Measurements from ENCODE around the gene RBM8A. TPM values are rescaled to one million over a fixed set of nuclear protein-coding genes. Genes with fewer than 3 reads are reported as not detected.

Gene RBM8A
- total and polyA plus RNA-seq, 4 donors = 48.8 to 66.2 (median 57.5) TPM

DNA sequence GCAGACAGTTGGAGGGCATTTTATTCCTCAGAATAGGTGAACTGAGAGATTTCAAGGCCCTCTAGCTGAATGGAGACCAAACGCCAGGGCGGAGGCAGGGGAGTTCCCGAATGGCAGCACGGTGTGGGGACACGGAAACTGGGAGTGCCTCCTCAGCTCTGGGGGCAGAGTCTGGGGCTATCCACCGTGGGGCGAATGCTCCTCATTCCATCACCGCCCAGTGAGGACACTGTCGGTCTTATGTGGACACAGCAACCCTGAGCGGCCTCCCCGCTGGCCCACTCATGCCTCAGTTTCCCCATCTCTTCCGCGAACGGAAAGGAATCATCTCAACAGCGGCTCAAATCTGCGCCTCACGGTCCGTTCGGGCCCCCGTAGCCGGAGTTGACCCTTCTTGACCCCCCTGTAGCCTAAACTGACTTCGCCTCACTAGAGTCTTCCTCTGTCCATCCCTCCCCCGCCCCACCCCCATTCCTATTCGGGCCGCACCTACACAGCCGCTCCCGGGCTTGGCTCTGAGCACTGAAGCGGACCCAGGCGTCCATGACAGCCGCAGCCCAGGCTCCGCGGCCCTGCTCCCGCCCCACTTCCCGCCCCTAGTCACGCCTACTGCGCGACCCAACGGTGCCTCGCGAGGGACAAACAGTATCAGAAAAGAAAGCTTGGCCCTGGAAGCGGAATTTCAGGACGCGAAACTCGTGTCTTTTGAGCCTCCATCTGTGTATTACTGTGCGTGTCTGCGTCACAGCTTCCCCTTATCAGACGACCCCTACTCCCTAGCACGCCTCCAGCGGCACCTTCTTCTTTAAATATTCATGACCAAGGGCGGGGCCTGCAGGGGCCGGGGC, 8.9 kb downstream of the RBM8A start, which contains the start of gene PEX11B:
TSS of gene PEX11B (minus strand) at position 574 of the 848 bp plus-strand sequence. CDS start at position 545, 29 bp downstream.
- no peaks in the 10 kb centered on the region for H3K27me3 ChIP-seq (ENCODE audit: control insufficient read depth in 4 of 4, insufficient read depth in 4 of 4, low read length in 3 of 4)
- under 1% methylated on average over 51 of the region's 51 CpGs for WGBS
- TF ChIP-seq NR2F2 (IDR thresholded peaks at IDR 0.05) = peak; percentile 81
- TF ChIP-seq JUND (IDR thresholded peaks at IDR 0.05) = peak in 1 of 2 donors; percentile 46
- peak; percentile 63 for TF ChIP-seq SP1 (IDR thresholded peaks at IDR 0.05)
- TF ChIP-seq, protein P1, sequence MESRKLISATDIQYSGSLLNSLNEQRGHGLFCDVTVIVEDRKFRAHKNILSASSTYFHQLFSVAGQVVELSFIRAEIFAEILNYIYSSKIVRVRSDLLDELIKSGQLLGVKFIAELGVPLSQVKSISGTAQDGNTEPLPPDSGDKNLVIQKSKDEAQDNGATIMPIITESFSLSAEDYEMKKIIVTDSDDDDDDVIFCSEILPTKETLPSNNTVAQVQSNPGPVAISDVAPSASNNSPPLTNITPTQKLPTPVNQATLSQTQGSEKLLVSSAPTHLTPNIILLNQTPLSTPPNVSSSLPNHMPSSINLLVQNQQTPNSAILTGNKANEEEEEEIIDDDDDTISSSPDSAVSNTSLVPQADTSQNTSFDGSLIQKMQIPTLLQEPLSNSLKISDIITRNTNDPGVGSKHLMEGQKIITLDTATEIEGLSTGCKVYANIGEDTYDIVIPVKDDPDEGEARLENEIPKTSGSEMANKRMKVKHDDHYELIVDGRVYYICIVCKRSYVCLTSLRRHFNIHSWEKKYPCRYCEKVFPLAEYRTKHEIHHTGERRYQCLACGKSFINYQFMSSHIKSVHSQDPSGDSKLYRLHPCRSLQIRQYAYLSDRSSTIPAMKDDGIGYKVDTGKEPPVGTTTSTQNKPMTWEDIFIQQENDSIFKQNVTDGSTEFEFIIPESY (IDR thresholded peaks at IDR 0.05) = peak; percentile 98
- peak in 1 of 2 donors; percentile 66 for TF ChIP-seq GABPA (IDR thresholded peaks at IDR 0.05 in 1 of 2, conservative IDR thresholded peaks at IDR 0.05 in 1 of 2)
- TF ChIP-seq, protein P2, sequence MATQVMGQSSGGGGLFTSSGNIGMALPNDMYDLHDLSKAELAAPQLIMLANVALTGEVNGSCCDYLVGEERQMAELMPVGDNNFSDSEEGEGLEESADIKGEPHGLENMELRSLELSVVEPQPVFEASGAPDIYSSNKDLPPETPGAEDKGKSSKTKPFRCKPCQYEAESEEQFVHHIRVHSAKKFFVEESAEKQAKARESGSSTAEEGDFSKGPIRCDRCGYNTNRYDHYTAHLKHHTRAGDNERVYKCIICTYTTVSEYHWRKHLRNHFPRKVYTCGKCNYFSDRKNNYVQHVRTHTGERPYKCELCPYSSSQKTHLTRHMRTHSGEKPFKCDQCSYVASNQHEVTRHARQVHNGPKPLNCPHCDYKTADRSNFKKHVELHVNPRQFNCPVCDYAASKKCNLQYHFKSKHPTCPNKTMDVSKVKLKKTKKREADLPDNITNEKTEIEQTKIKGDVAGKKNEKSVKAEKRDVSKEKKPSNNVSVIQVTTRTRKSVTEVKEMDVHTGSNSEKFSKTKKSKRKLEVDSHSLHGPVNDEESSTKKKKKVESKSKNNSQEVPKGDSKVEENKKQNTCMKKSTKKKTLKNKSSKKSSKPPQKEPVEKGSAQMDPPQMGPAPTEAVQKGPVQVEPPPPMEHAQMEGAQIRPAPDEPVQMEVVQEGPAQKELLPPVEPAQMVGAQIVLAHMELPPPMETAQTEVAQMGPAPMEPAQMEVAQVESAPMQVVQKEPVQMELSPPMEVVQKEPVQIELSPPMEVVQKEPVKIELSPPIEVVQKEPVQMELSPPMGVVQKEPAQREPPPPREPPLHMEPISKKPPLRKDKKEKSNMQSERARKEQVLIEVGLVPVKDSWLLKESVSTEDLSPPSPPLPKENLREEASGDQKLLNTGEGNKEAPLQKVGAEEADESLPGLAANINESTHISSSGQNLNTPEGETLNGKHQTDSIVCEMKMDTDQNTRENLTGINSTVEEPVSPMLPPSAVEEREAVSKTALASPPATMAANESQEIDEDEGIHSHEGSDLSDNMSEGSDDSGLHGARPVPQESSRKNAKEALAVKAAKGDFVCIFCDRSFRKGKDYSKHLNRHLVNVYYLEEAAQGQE (IDR thresholded peaks at IDR 0.05) = peak; percentile 16
- TF ChIP-seq, protein P3, sequence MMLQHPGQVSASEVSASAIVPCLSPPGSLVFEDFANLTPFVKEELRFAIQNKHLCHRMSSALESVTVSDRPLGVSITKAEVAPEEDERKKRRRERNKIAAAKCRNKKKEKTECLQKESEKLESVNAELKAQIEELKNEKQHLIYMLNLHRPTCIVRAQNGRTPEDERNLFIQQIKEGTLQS (IDR thresholded peaks at IDR 0.05) = no peak
- TF ChIP-seq, protein P4, sequence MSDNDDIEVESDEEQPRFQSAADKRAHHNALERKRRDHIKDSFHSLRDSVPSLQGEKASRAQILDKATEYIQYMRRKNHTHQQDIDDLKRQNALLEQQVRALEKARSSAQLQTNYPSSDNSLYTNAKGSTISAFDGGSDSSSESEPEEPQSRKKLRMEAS (IDR thresholded peaks at IDR 0.05) = peak; percentile 90
- no peak for TF ChIP-seq TAF1 (conservative IDR thresholded peaks at IDR 0.05)
- TF ChIP-seq RAD21 (IDR thresholded peaks at IDR 0.05) = peak; percentile 27 to 33
- TF ChIP-seq, protein P5, sequence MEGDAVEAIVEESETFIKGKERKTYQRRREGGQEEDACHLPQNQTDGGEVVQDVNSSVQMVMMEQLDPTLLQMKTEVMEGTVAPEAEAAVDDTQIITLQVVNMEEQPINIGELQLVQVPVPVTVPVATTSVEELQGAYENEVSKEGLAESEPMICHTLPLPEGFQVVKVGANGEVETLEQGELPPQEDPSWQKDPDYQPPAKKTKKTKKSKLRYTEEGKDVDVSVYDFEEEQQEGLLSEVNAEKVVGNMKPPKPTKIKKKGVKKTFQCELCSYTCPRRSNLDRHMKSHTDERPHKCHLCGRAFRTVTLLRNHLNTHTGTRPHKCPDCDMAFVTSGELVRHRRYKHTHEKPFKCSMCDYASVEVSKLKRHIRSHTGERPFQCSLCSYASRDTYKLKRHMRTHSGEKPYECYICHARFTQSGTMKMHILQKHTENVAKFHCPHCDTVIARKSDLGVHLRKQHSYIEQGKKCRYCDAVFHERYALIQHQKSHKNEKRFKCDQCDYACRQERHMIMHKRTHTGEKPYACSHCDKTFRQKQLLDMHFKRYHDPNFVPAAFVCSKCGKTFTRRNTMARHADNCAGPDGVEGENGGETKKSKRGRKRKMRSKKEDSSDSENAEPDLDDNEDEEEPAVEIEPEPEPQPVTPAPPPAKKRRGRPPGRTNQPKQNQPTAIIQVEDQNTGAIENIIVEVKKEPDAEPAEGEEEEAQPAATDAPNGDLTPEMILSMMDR (IDR thresholded peaks at IDR 0.05; ENCODE audit: low read depth, low read length, missing input control) = no peak
- no peak for TF ChIP-seq EGR1 (IDR thresholded peaks at IDR 0.05; ENCODE audit: low read depth in 2 of 2)
- no peak for TF ChIP-seq FOXA2 (IDR thresholded peaks at IDR 0.05)
- peak in 1 of 2 donors; percentile 15 for TF ChIP-seq HNF4A (conservative IDR thresholded peaks at IDR 0.05)
- TF ChIP-seq FOXA1 (IDR thresholded peaks at IDR 0.05) = no peak
- no peak for TF ChIP-seq HNF4G (IDR thresholded peaks at IDR 0.05)
- TF ChIP-seq RXRA (IDR thresholded peaks at IDR 0.05) = peak; percentile 3 to 47
- peak; percentile 97 for TF ChIP-seq YY1 (IDR thresholded peaks at IDR 0.05)

More for the DNA sequence above, 8.9 kb downstream of the RBM8A start, which contains the start of gene PEX11B:
- peak; percentile 92 for DNase-seq (ENCODE audit: low spot score)
- Histone ChIP-seq H3K9ac (ENCODE audit: low read depth in 1 of 2, low read length in 2 of 2) (peak within 1 kb of the TSS; percentile 56 to 84), H3K4me1 (ENCODE audit: control insufficient read depth in 4 of 4, insufficient read depth in 4 of 4, low read length in 3 of 4) (peaks cover 8 to 25% (median 17%) of the 10 kb centered on the region in 4 donors), H3K36me3 (ENCODE audit: control insufficient read depth in 4 of 4, insufficient read depth in 3 of 4, low read depth in 1 of 4, low read length in 3 of 4) (peaks cover 3 to 9% (median 5%) of the 10 kb centered on the region in 4 donors), H3K4me3 (ENCODE audit: low read depth in 1 of 3, low read length in 3 of 3) (peak within 1 kb of the TSS; percentile 74 to 96 (median 95)), H3K9me3 (ENCODE audit: control insufficient read depth in 4 of 4, low read length in 3 of 4) (no peaks in the 10 kb centered on the region), H3K27ac (ENCODE audit: low read depth in 1 of 2, low read length in 2 of 2) (peak within 1 kb of the TSS; percentile 66 to 93)
